Mesothelial cell of epicardium (in vitro differentiated cells): ENCODE measurements around the gene CD276. TPM values are rescaled to one million over a fixed set of nuclear protein-coding genes. Genes with fewer than 3 reads are reported as not detected.
A peak's percentile ranks its signal among the peaks of the same experiment; 100 is the strongest.

Source experiments
- DNase-seq, 2 experiments: peaks; one replicate each; pipeline ENCODE4 v3.0.0; 2021; ENCODE audit warnings: low spot score in 2 of 2; ENCODE audit not compliant: unreplicated experiment in 2 of 2
- H3K27ac Mint-ChIP-seq: 2 replicates; pipeline ENCODE4 v1.8.0; 2021; ENCODE audit warnings: mixed read lengths
- H3K27me3 Mint-ChIP-seq: 2 replicates; pipeline ENCODE4 v1.8.0; 2021; ENCODE audit warnings: low read depth, mixed read lengths
- H3K36me3 Mint-ChIP-seq: 2 replicates; pipeline ENCODE4 v1.8.0; 2021; ENCODE audit warnings: mixed read lengths
- H3K4me1 Mint-ChIP-seq: 2 replicates; pipeline ENCODE4 v1.8.0; 2021; ENCODE audit warnings: mixed read lengths
- H3K4me3 Mint-ChIP-seq: 2 replicates; pipeline ENCODE4 v1.8.0; 2021; ENCODE audit warnings: mild to moderate bottlenecking, moderate library complexity, mixed read lengths
- H3K9me3 Mint-ChIP-seq: 2 replicates; pipeline ENCODE4 v1.8.0; 2021; ENCODE audit warnings: mixed read lengths
- CTCF ChIP-seq: fragments of 200-600 bp; sonication (generic); IDR thresholded peaks from one replicate; pipeline ENCODE4 v1.5.0; 2021; ENCODE audit warnings: antibody characterized with exemption; ENCODE audit not compliant: unreplicated experiment
- total RNA-seq: library from RNA; stranded (reverse); gene quantifications from 3 replicates; pipeline ENCODE4 v1.2.1, GENCODE V29; 2021

CD276 gene
- total RNA-seq, 1 donor from 2014 or later, result 174 TPM

- no peak for TF ChIP-seq CTCF
- H3K27me3 Mint-ChIP-seq, result peaks cover 16% of the 10 kb centered on the region
- H3K9me3 Mint-ChIP-seq, result no peaks in the 10 kb centered on the region
- no peak overlapping the region for H3K27ac Mint-ChIP-seq
- H3K4me1 Mint-ChIP-seq, result no peaks in the 10 kb centered on the region
- DNase-seq, result peak in 1 of 2 experiments; percentile 20
- H3K36me3 Mint-ChIP-seq, result no peaks in the 10 kb centered on the region
- no peak overlapping the region for H3K4me3 Mint-ChIP-seq
Observed at GRCh38 chr15:73677733-73678132, 6.5 kb upstream of the CD276 start.

- no peak overlapping the region for H3K4me3 Mint-ChIP-seq
- no peak overlapping the region for H3K27ac Mint-ChIP-seq
- TF ChIP-seq CTCF, result no peak
- H3K36me3 Mint-ChIP-seq, result no peaks in the 10 kb centered on the region
- H3K9me3 Mint-ChIP-seq, result no peaks in the 10 kb centered on the region
- H3K4me1 Mint-ChIP-seq, result no peaks in the 10 kb centered on the region
- H3K27me3 Mint-ChIP-seq, result peaks cover 10% of the 10 kb centered on the region
- peak in 1 of 2 experiments; percentile 16 for DNase-seq
Observed at GRCh38 chr15:73678498-73678897, 5.7 kb upstream of the CD276 start.

GRCh38 chr15:73679180-73679579 is 5.0 kb upstream of the CD276 start:
- no peak overlapping the region for H3K4me3 Mint-ChIP-seq
- DNase-seq, result no peak
- H3K27ac Mint-ChIP-seq, result no peak overlapping the region
- TF ChIP-seq CTCF, result no peak
- H3K36me3 Mint-ChIP-seq, result no peaks in the 10 kb centered on the region
- peaks cover 4% of the 10 kb centered on the region for H3K27me3 Mint-ChIP-seq
- no peaks in the 10 kb centered on the region for H3K9me3 Mint-ChIP-seq
- H3K4me1 Mint-ChIP-seq, result peaks cover 4% of the 10 kb centered on the region

GRCh38 chr15:73679964-73680363 is 4.2 kb upstream of the CD276 start:
- no peaks in the 10 kb centered on the region for H3K36me3 Mint-ChIP-seq
- no peaks in the 10 kb centered on the region for H3K9me3 Mint-ChIP-seq
- peaks cover 4% of the 10 kb centered on the region for H3K4me1 Mint-ChIP-seq
- H3K27ac Mint-ChIP-seq, result no peak overlapping the region
- no peaks in the 10 kb centered on the region for H3K27me3 Mint-ChIP-seq
- no peak overlapping the region for H3K4me3 Mint-ChIP-seq
- TF ChIP-seq CTCF, result no peak
- peak in 1 of 2 experiments; percentile 10 for DNase-seq

- peaks cover 9% of the 10 kb centered on the region for H3K4me1 Mint-ChIP-seq
- no peak for TF ChIP-seq CTCF
- no peak for DNase-seq
- no peaks in the 10 kb centered on the region for H3K27me3 Mint-ChIP-seq
- no peaks in the 10 kb centered on the region for H3K36me3 Mint-ChIP-seq
- no peaks in the 10 kb centered on the region for H3K9me3 Mint-ChIP-seq
- no peak overlapping the region for H3K27ac Mint-ChIP-seq
- no peak overlapping the region for H3K4me3 Mint-ChIP-seq
Observed at GRCh38 chr15:73680549-73680948, 3.6 kb upstream of the CD276 start.

- no peak overlapping the region for H3K4me3 Mint-ChIP-seq
Observed at GRCh38 chr15:73681063-73681462, 3.1 kb upstream of the CD276 start.

More at GRCh38 chr15:73681063-73681462, 3.1 kb upstream of the CD276 start:
- DNase-seq, result no peak
- Mint-ChIP-seq H3K36me3 (no peaks in the 10 kb centered on the region), H3K27me3 (no peaks in the 10 kb centered on the region), H3K4me1 (peaks cover 14% of the 10 kb centered on the region), H3K9me3 (no peaks in the 10 kb centered on the region), H3K27ac (no peak overlapping the region)
- TF ChIP-seq CTCF, result no peak
